Neuron (in vitro differentiated cells): Measurements from ENCODE around the gene CYB561A3.

Experiments used
- H2AFZ ChIP-seq: one replicate; pipeline ENCODE4 v1.6.1; 2013; ENCODE audit warnings: low read depth, mild to moderate bottlenecking, inconsistent platforms, low read length, moderate library complexity
- H3K27me3 ChIP-seq: one replicate; pipeline ENCODE4 v1.6.1; 2013; ENCODE audit warnings: low read length; ENCODE audit not compliant: insufficient read depth
- H3K36me3 ChIP-seq: one replicate; pipeline ENCODE4 v1.6.1; 2013; ENCODE audit warnings: low read length; ENCODE audit not compliant: insufficient read depth
- H3K4me1 ChIP-seq: one replicate; pipeline ENCODE4 v1.6.1; 2013; ENCODE audit warnings: low read length; ENCODE audit not compliant: insufficient read depth
- H3K4me3 ChIP-seq: 2 replicates; pipeline ENCODE4 v1.5.1; 2013; ENCODE audit warnings: mild to moderate bottlenecking, low read length, moderate library complexity
- H3K9me3 ChIP-seq: one replicate; pipeline ENCODE4 v1.6.1; 2013; ENCODE audit warnings: low read length

Gene CYB561A3

GRCh38 chr11:61359516-61359915, 2.2 kb downstream of the CYB561A3 start:
- peaks cover 12% of the 10 kb centered on the region for H3K36me3 ChIP-seq
- no peak overlapping the region for H2AFZ ChIP-seq
- no peaks in the 10 kb centered on the region for H3K9me3 ChIP-seq
- no peaks in the 10 kb centered on the region for H3K27me3 ChIP-seq
- peaks cover 11% of the 10 kb centered on the region for H3K4me1 ChIP-seq
- no peak overlapping the region for H3K4me3 ChIP-seq

GRCh38 chr11:61358566-61358965, 3.1 kb downstream of the CYB561A3 start:
- Histone ChIP-seq H3K4me1 (peaks cover 11% of the 10 kb centered on the region), H3K9me3 (no peaks in the 10 kb centered on the region)

GRCh38 chr11:61357894-61358239, 3.8 kb downstream of the CYB561A3 start:
- H2AFZ ChIP-seq: no peak overlapping the region
- H3K4me1 ChIP-seq: peaks cover 5% of the 10 kb centered on the region
- H3K36me3 ChIP-seq: no peaks in the 10 kb centered on the region
- no peak overlapping the region for H3K4me3 ChIP-seq
- H3K27me3 ChIP-seq: no peaks in the 10 kb centered on the region
- H3K9me3 ChIP-seq: no peaks in the 10 kb centered on the region

More at GRCh38 chr11:61358566-61358965, 3.1 kb downstream of the CYB561A3 start:
- no peaks in the 10 kb centered on the region for H3K27me3 ChIP-seq
- no peak overlapping the region for H2AFZ ChIP-seq
- peaks cover 2% of the 10 kb centered on the region for H3K36me3 ChIP-seq
- no peak overlapping the region for H3K4me3 ChIP-seq

GRCh38 chr11:61357233-61357893, 4.3 kb downstream of the CYB561A3 start:
- no peaks in the 10 kb centered on the region for H3K27me3 ChIP-seq
- H3K4me3 ChIP-seq: no peak overlapping the region
- no peak overlapping the region for H2AFZ ChIP-seq
- peaks cover 5% of the 10 kb centered on the region for H3K4me1 ChIP-seq
- no peaks in the 10 kb centered on the region for H3K9me3 ChIP-seq
- H3K36me3 ChIP-seq: no peaks in the 10 kb centered on the region

GRCh38 chr11:61356706-61357105, 5.0 kb downstream of the CYB561A3 start:
- Histone ChIP-seq H2AFZ (no peak overlapping the region), H3K4me1 (peaks cover 5% of the 10 kb centered on the region), H3K4me3 (no peak overlapping the region), H3K27me3 (no peaks in the 10 kb centered on the region), H3K9me3 (no peaks in the 10 kb centered on the region), H3K36me3 (no peaks in the 10 kb centered on the region)

- no peak overlapping the region for H3K4me3 ChIP-seq
- no peaks in the 10 kb centered on the region for H3K9me3 ChIP-seq
- H2AFZ ChIP-seq: no peak overlapping the region
- H3K4me1 ChIP-seq: no peaks in the 10 kb centered on the region
- no peaks in the 10 kb centered on the region for H3K27me3 ChIP-seq
- H3K36me3 ChIP-seq: peaks cover 6% of the 10 kb centered on the region
Measured at GRCh38 chr11:61354208-61354607, 7.5 kb downstream of the CYB561A3 start.

- Histone ChIP-seq H3K4me3 (no peak overlapping the region), H3K27me3 (no peaks in the 10 kb centered on the region), H3K4me1 (no peaks in the 10 kb centered on the region), H3K9me3 (no peaks in the 10 kb centered on the region), H2AFZ (no peak overlapping the region), H3K36me3 (peaks cover 10% of the 10 kb centered on the region)
Measured at GRCh38 chr11:61353131-61354067, 8.3 kb downstream of the CYB561A3 start.

GRCh38 chr11:61352038-61352437, 9.6 kb downstream of the CYB561A3 start:
- Histone ChIP-seq H3K36me3 (peaks cover 10% of the 10 kb centered on the region), H3K27me3 (no peaks in the 10 kb centered on the region), H3K4me1 (no peaks in the 10 kb centered on the region), H2AFZ (no peak overlapping the region), H3K4me3 (no peak overlapping the region), H3K9me3 (no peaks in the 10 kb centered on the region)

GRCh38 chr11:61350803-61351202, 10.9 kb downstream of the CYB561A3 start:
- Histone ChIP-seq H2AFZ (no peak overlapping the region), H3K4me1 (no peaks in the 10 kb centered on the region), H3K4me3 (no peak overlapping the region), H3K27me3 (no peaks in the 10 kb centered on the region), H3K36me3 (peaks cover 10% of the 10 kb centered on the region), H3K9me3 (no peaks in the 10 kb centered on the region)

- no peak overlapping the region for H3K4me3 ChIP-seq
- H3K4me1 ChIP-seq: no peaks in the 10 kb centered on the region
- peaks cover 10% of the 10 kb centered on the region for H3K36me3 ChIP-seq
- no peak overlapping the region for H2AFZ ChIP-seq
- no peaks in the 10 kb centered on the region for H3K9me3 ChIP-seq
- no peaks in the 10 kb centered on the region for H3K27me3 ChIP-seq
Measured at GRCh38 chr11:61350336-61350735, 11.3 kb downstream of the CYB561A3 start.

GRCh38 chr11:61349916-61350315, 11.8 kb downstream of the CYB561A3 start:
- Histone ChIP-seq H3K36me3 (peaks cover 10% of the 10 kb centered on the region), H3K27me3 (no peaks in the 10 kb centered on the region), H2AFZ (no peak overlapping the region), H3K4me3 (no peak overlapping the region), H3K9me3 (no peaks in the 10 kb centered on the region), H3K4me1 (no peaks in the 10 kb centered on the region)

- H3K4me1 ChIP-seq: no peaks in the 10 kb centered on the region
- H3K4me3 ChIP-seq: no peak overlapping the region
- H2AFZ ChIP-seq: no peak overlapping the region
- no peaks in the 10 kb centered on the region for H3K27me3 ChIP-seq
- peaks cover 10% of the 10 kb centered on the region for H3K36me3 ChIP-seq
- H3K9me3 ChIP-seq: no peaks in the 10 kb centered on the region
Measured at GRCh38 chr11:61349189-61349751, 12.4 kb downstream of the CYB561A3 start.

- peaks cover 12% of the 10 kb centered on the region for H3K36me3 ChIP-seq
- no peak overlapping the region for H2AFZ ChIP-seq
- H3K27me3 ChIP-seq: no peaks in the 10 kb centered on the region
- no peaks in the 10 kb centered on the region for H3K4me1 ChIP-seq
- H3K4me3 ChIP-seq: no peak overlapping the region
- H3K9me3 ChIP-seq: no peaks in the 10 kb centered on the region
Measured at GRCh38 chr11:61347916-61348461, 13.7 kb downstream of the CYB561A3 start.
